GM19452 (cell line): ENCODE results near the gene DCAF7.

Experiments
- ATAC-seq: cut with Tn5 transposase; IDR thresholded peaks from one replicate; pipeline ENCODE4 v1.9.1; 2021; ENCODE audit not compliant: unreplicated experiment

DCAF7 gene

GRCh38 chr17:63543822-63544420 is 6.4 kb upstream of the DCAF7 start:
- ATAC-seq, result no peak

DNA sequence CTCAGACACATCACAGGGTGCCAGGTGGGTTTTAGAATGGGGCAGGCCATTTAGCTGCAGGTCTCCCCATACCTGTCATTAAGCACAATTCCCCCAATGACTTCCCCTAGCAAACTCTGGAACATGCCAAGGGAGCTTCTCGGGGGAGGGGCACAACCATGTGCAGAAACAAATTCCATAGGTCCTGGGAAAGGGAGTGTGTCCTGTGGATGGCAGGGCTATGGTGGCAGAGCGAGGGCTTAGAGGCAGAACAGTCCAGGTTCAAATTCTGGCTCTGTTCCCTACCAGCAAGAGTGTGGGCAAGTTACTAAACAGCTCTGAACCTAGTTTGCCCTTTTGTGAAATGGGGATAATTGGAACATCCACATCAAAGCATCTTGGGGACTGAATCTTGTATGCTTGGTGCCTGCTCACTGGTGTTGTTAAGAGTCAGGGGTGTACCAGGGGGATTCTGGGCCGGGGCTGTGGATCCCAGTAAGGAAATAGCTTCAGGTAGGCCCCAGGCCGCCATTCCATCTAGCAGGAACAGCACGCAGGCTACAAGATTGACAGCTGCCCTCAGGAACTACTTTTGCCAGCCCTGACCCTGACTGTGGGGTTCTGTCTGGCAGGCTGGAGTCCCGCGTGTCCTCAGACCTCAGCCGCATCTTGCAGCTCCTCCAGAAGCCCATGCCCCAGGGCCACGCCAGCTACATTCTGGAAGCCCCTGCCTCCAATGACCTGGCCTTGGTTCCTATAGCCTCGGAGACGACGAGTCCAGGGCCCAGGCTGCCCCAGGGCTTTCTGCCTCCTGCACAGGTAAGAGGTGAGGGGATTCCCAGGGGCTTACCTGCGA is 5.6 kb upstream of the DCAF7 start:
- no peak for ATAC-seq

GRCh38 chr17:63546308-63547082 is 3.8 kb upstream of the DCAF7 start:
- ATAC-seq, result no peak

GRCh38 chr17:63547083-63547523 is 3.2 kb upstream of the DCAF7 start:
- ATAC-seq, result no peak

DNA sequence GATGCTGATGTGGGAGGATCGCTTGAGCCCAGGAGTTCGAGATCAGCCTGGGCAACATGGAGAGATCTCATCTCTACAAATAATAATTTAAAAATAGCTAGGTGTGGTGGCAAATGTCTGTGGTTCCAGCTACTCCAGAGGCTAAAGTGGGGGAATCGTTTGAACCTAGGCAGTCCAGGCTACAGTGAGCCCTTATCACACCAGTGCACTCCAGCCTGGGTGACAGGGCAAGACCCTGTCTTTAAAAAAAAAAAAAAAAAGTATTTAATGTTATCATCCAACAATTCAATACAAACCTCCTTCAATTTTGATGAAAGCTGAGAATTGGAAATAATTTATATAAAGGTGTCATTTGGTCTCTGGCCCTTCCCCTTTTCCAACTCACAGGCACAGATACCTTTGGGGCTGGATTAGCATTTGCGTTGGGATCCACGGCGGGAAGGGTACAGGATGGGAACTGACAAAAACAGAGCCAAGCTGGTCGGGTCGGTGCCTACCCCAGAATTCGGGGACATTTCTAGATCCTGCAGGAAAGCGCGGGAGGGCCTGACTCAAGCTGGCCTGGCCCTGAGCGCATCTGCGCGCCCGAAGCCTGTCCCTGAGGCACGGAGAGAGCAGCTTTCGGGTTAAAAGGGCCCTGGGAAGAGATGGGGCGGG is 860 bp upstream of the DCAF7 start:
- peak; percentile 27 for ATAC-seq

DNA sequence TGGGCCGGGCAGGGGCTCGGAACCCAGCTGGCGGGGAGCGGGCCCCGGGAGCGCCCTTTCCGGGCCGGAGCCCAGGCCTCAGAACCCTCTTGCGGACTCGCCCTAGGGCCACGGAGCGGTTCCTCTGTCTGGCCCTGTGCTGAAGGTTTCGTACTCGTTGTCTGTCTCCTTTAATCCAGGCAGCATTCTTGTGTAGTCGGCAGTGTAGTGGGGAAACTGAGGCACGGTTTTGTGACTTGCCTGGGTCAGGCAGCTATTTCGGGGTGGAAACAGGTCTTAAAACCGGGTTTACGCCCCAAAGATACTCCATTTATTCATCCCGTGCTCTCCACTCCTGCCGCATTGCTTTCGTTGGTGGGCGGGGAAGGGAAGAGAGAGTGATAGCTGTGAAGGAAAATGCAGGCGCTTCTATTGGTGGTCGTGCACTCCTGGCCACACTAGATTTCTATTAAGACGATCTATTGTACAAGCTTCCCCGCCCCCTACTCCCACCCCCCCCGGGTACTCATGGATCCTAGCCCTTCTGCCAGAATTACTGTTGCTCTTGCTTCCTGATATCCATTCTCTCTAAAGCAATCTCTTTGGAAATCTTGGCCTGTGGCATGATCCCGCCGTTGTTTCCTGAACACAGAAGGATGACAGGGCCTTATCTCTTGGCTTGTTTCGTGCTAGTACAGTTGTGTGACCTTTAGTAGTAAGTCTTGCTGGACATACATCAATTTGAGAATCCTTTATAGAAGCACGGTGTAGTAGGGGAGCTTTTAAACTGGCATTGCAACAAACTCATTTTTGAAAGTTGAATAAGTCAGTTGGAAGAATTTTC is 751 bp downstream of the DCAF7 start:
- ATAC-seq, result no peak

- ATAC-seq, result no peak
Observed at GRCh38 chr17:63552211-63552610, 1.9 kb downstream of the DCAF7 start.

DNA sequence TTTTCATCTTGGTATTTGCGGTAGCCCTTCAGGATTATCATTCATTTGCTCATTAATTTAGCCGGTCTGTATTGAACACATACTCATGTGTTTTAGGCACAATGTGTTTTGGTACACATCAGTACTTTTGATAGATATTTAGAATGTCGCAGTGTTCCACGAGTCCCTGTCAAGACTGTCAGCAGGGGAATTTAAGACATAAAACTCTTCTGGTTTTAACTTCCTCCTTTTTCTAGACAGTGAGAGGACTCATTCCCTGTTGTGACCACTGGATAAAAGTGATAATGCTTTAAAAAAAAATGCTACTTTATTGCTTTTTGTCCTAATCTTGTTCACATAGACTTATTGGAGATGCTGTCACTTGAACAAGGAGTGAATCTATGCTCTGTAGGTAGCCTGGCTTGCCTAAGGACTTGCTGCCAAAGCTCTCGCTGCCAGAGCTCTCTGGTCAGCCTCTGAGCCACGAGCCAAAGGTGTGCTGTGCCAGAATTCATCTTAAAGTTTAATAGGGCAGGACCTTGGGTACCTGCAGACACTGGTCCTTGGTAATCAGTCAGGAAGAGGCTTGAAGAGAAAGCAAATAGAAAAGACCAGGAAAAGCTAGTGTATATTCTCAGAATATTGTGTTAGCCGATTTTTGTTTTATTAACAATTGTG is 5.4 kb downstream of the DCAF7 start:
- no peak for ATAC-seq

GRCh38 chr17:63557416-63557815 is 7.1 kb downstream of the DCAF7 start:
- no peak for ATAC-seq

- no peak for ATAC-seq
Observed at GRCh38 chr17:63558441-63558840, 8.2 kb downstream of the DCAF7 start.

GRCh38 chr17:63561819-63562218 is 11.5 kb downstream of the DCAF7 start:
- no peak for ATAC-seq

GRCh38 chr17:63563339-63563738 is 13.1 kb downstream of the DCAF7 start:
- no peak for ATAC-seq

- ATAC-seq, result no peak
Observed at GRCh38 chr17:63564562-63564961, 14.3 kb downstream of the DCAF7 start.

DNA sequence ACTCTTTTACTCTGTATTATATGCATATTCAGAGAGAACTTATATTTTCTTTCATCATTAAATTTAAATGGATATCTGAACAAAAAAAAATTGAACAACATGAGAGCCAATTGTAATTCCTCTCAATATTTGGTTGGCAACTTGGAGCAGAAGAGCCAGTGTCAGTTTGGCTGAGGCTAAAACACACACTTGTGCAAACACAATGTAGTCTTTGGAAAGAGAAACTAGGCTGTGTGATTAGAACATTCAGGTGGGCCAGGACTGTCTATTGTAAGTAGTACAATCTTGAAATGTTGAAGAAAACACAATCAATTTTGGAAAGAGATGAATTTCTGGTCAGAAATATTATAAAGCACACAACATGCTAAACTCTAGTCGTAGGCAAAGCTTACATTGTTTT is 17.0 kb downstream of the DCAF7 start:
- no peak for ATAC-seq

- no peak for ATAC-seq
Observed at GRCh38 chr17:63568563-63568962, 18.3 kb downstream of the DCAF7 start.

- ATAC-seq, result no peak
Observed at GRCh38 chr17:63571632-63572310, 21.5 kb downstream of the DCAF7 start.

GRCh38 chr17:63573634-63574033 is 23.4 kb downstream of the DCAF7 start:
- ATAC-seq, result no peak

GRCh38 chr17:63578027-63578768 is 27.9 kb downstream of the DCAF7 start:
- ATAC-seq, result no peak

DNA sequence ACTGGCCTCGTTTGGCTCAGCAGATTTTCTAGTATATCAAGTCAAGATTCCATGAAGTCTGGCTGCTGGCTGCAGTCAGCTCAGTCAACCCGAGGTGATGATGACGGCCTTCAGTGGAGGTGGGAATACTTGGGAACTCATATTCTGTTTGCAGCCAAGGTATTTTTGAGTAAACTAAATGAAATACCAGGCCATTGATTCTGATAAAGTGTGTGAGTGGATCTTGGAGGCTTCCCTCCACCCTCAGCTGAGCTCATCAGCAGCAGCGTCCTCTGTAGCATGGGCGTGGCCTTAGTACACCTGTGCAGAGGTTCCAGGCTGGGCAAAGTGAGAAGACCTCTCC is 28.5 kb downstream of the DCAF7 start:
- ATAC-seq, result no peak
